ENCODE results near the gene ZC3H12C.
A peak's percentile ranks its signal among the peaks of the same experiment; 100 is the strongest.

ZC3H12C gene

GRCh38 chr11:110152199-110152598, 59.0 kb downstream of the ZC3H12C start:
- no peak for DNase-seq

- no peak for DNase-seq
Observed at GRCh38 chr11:110153474-110153873, 60.3 kb downstream of the ZC3H12C start.

GRCh38 chr11:110156503-110156902, 63.3 kb downstream of the ZC3H12C start:
- DNase-seq: no peak

- DNase-seq: no peak
Observed at GRCh38 chr11:110158317-110159200, 65.4 kb downstream of the ZC3H12C start.

GRCh38 chr11:110159476-110159875, 66.3 kb downstream of the ZC3H12C start:
- DNase-seq: no peak

- no peak for DNase-seq
Observed at GRCh38 chr11:110160016-110160415, 66.8 kb downstream of the ZC3H12C start.

- no peak for DNase-seq
Observed at GRCh38 chr11:110160437-110160836, 67.2 kb downstream of the ZC3H12C start.

- DNase-seq: no peak
Observed at GRCh38 chr11:110161061-110161460, 67.9 kb downstream of the ZC3H12C start.

GRCh38 chr11:110162216-110162615, 69.0 kb downstream of the ZC3H12C start:
- DNase-seq: no peak

- no peak for DNase-seq
Observed at GRCh38 chr11:110165039-110165925, 72.1 kb downstream of the ZC3H12C start.

- no peak for DNase-seq
Observed at GRCh38 chr11:110168033-110168803, 75.0 kb downstream of the ZC3H12C start.

- DNase-seq: no peak
Observed at GRCh38 chr11:110169738-110170137, 76.5 kb downstream of the ZC3H12C start.

GRCh38 chr11:110172468-110173065, 79.4 kb downstream of the ZC3H12C start:
- no peak for DNase-seq

- DNase-seq: peak in 6 of 14 donors; percentile 15 to 63 (median 22)
Observed at GRCh38 chr11:110173811-110174644, 80.8 kb downstream of the ZC3H12C start.

GRCh38 chr11:110174645-110175310, 81.6 kb downstream of the ZC3H12C start:
- DNase-seq: no peak

GRCh38 chr11:110176366-110177085, 83.3 kb downstream of the ZC3H12C start:
- DNase-seq: peak in 1 of 14 donors; percentile 59

- no peak for DNase-seq
Observed at GRCh38 chr11:110177086-110177456, 83.9 kb downstream of the ZC3H12C start.

GRCh38 chr11:110179064-110179463, 85.9 kb downstream of the ZC3H12C start:
- no peak for DNase-seq

GRCh38 chr11:110182886-110183285, 89.7 kb downstream of the ZC3H12C start:
- DNase-seq: no peak

- no peak for DNase-seq
Observed at GRCh38 chr11:110184456-110184855, 91.3 kb downstream of the ZC3H12C start.

Data from C1 segment of cervical spinal cord (tissue), 14 donors.